GM18526 (cell line): Measurements from ENCODE around the gene RAB28.

ENCODE experiments used
- POLR2A ChIP-seq: IDR thresholded peaks from 3 replicates; pipeline ENCODE4 v1.6.1; 2011; ENCODE audit not compliant: insufficient read length; ENCODE audit errors: extremely low read depth

Gene RAB28

DNA sequence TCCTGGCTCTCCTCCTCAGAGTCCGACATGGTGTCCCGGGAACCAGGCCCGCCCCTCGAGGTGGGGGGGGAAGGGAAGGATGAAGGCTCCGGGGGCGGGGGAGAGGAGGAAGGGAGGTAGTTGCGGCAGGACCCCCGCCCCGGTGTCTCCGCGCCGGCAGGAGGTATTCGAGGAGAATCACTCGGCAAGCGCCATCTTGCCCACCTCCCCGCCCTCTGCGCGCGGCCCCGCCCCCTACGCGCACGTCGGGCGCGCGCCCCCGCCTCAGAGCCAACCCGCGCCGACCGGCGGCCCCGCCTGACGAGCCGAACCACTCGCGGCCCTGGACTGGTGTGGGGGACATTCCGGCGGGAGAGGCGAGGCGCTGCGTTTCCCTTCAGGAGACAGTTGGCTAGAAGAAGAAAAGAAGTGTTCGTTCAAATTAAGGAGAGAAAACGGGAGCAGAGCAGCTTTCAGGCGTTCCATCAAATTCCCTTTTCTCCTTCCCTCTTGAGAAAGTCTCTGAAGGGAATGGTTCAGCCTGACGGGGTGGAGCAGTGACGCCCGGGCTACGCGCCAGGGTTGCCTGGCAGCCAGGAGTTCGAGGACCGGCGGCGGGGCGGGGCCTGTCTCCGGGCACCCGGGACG is at the start of gene RAB28:
TSS of gene RAB28 (minus strand) at position 219 of the 627 bp plus-strand sequence.
- peak; percentile 61 for TF ChIP-seq POLR2A

DNA sequence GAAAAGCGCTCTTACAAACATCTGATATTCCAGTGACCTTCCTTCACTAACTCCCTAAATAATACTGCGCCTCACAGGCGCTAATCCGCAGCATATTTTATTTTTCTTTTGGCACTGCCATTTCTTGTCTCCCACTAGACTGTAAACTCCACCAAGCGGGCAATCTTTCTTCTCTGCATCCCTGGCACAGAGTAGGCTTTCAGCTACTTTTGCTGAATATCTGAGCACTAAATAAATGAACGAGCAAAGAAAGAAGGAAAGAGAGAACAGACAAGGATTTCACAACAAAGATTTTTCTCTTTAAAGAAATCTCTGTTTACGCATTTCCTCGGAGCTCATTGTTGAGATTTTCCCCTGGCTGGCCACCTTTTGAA is 47.5 kb upstream of the RAB28 start:
- no peak for TF ChIP-seq POLR2A

DNA sequence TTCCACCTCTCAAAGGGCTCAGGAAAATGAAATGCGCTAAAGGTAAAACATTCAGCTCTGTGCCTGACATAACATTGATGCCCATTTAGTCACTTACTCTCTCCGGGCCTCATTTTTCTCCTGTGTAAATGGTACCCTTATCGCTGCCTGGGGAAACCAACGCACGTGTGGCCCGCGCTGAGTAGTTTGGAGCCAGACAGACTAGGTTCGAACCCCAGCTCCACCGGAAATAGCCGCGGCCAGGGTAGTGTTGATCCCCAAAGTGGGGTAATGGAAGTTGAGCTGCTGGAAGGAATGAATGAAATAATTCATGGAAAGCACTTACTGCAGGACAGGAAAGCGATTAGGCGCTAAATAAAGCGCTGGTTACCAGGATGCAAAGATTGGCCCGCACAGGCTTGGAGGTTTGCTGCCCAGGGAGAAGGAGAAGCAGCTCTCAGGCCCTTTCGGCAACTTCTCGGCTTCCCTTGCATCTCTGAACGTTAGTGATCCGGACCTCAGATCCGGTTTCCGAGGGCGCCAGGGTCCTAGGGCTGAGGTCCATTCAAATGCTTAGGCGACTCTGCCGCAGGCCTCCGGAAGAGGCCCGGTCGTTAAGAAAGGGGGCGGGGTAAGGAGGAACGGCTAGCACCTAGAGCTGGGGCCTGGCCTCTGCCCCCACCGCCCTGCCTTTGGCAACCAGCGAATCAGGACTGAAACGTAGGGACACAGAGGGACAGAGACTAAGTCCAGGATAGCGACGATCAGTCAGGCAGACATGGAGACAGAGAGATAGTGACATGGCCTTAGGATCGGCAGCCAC is 46.9 kb upstream of the RAB28 start:
- no peak for TF ChIP-seq POLR2A

DNA sequence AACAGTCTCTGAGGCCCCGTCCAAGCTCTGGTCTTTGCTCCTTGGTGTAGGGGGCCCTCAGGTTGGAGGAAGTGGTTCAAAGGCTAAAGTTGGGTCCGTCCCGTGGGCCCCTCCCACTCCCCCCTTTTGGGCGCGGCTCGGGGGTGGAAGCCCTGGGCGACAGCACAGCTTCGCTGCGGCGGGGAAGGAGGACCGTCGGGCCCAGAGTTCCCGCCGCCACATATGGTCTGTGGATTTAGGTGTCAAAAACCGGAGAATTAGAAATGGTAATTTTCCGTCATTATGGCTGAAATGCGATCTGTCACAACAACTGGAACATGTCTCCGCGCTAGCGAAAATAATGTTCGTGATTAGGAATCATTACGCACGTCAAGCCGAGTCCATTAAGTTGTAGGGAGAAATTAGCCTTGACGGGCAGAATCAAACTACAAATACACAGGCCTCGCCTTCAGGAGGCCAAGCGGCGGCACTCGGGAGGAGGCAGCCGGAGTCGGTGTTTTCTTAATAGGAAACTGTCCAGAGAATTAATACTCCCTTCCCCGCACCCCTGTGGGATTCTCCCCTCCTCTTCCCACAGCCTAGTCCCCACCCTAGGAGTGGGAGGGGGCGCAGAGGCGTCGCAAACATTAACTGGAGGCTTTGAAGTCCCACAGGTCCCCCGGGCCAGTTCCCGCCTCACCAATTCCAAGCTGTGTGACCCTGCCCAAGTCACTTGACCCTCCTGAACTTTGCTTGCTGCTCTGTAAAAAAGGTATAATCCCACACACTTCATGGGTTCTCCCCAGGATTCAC is 45.2 kb upstream of the RAB28 start:
- TF ChIP-seq POLR2A, result no peak

DNA sequence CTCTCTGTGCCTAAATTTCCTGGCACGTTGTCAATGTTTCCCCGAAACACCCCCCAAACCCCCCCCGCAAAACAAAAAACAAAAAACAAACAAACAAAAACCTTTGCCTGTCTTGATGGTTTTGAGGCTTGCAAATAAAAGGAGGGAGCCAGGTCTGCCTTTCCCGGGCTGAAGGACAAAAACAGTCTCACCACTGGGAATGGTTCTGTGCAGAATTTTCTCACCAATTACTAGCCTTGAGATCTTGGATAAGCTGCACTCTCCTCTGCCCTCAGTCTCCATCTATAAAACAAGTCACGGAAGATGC is 44.6 kb upstream of the RAB28 start:
- no peak for TF ChIP-seq POLR2A

DNA sequence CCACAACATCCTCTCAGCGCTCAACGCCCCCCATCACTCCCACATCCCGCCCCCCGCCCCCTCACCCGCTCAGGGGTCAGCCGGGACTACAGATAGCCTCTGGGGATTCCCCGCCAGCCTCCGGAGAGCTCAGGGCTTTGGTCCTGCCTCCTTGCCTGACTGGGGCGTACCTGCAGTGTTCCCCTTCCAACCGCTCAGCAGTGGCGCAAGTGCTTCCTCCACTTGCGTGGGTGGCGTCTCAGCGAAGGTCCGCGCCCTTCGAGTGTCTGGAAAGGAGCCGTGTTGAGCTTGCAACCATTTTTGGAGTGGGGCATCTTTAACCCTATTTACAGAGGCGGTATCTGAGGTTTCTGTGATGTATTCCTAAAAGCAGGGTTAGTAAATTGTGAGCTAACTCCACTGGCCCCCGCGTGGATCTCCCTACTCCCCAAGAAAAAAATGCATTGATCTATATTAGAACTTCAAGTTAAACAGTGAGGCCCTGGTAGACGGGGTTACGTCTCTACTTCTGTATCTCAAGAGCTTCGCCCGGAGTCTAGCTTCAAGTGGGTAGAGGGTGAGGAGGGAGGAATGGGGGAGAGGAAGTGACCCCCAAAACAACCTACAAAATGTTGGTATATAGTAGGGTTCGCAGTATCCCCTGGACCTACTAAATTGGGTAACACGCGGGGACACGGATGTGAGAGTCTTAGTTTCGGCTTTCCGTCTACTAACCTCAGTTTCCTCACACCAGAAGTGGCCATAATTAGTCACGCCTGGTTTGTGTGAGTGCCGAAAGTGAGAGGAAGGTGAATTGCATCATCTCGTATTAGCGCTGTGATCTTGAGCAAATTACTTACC is 44.1 kb upstream of the RAB28 start:
- no peak for TF ChIP-seq POLR2A

DNA sequence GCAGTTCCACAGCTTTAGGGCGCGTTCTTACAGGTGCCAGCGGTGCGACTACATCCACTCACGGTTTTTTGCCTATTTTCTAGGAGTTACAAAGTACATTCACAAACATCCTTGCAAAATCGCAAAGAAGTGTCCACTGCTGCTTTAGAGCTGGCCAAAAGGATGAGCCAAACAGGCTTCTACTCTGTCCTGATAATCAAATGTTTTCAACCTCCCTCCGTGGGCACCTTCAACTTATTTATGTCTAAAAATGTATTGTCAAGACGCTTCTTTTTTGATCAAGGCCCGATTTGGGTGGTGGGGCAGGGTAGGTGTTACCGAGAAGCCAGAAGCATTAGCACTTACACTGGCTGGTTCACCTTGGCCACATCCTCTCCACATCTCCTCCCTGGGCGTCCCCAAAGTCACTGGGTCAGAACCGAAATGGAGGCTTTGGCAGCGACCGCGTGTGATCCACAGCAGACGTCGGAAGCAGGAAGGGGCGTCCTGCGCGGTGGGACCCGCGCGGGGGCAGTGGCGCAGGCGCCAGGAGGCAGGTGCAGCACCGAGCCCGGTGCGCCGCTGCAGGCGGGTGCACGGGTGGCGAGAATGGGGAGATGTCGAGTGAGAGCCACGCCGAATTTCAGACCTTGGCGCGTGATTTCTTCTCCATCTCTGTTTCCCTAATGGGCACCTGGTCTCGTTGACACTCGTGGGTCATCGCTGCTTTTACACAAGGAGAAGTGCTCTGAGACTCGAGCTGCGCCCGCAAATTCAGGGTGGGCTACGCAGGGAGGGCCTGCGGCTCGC is 43.2 kb upstream of the RAB28 start:
- TF ChIP-seq POLR2A, result no peak

DNA sequence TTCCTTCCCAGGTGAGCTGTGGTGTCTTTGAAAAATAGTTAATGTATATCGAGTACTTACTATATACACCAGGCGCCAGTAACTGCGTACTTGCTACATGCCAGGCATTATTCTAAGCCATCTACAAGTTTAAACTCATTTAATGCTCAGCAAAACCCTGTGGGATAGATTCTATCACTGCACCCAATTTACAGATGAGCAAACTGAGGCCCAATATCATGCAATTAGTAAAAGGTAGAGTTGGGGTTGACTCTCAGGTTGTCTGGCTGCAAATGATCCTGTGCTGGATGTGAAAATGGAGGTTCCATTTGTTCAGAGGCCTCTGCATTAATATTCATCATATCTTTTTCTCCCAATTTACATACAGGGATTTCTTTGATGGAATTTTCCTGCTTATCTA is 42.5 kb upstream of the RAB28 start:
- TF ChIP-seq POLR2A, result no peak

DNA sequence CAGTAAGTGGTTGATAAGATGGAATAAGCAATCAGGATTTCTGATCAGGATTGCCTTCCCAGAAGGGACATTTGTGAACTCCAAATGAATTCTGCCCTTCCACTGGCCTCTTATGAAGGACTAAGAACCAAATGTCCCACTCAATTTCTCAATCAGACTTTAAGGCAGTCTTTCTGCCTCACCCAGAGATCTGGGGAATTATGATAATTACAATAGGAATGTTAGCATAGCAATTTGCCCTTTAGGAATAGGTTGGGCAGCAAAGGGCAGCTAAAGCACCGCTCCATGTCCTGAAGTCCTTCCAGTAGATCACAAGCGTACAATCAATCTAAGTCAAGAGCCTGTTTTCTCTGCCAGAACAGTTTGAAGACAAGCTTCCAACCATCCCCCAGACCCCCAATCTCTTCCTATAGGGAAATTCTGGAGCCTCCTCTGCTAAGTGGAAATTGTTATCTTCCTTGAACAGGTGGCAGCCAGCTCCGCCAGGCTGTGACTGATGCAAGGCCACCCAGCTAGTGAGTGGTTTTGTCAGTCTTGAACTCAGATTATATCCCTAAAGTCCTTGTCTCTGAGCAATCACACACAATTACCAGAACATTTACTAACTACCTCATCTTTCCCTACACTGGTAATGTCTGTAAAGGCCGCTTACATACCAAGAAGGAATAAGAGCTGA is 41.6 kb upstream of the RAB28 start:
- no peak for TF ChIP-seq POLR2A

DNA sequence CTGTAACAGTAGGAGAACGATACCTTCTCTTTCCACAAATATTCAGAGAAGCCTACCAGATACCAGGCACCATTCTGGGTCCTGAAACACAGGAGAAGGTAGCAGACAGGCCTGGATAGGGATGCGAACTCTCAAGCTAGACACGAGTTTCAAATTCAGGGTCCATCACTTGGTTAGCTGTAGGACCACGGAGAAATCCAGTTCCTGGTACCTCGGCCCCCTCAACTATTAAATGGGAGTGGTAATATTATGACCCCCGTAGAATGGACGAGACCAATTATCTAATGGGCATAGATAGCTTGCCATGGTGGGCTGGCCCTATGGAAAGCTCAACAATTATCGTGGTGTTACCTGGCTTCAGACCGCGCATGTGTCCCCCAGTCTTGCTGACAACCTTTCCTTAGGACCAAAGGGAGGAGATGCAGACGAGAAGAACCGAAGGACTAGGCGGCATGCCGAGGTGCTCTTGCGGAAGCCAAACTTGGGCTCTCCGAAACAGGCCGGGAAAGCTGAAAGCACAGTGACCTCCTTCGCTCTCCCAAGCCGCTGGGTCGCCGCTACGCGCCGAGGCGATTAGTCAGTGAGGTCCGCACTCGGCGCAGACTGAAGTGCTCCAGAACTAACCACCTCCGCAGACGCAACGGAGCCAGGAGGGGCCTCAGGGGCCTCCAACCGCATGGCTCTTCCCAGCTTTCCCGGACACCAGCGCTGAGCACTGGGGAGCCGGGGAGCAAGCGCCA is 40.5 kb upstream of the RAB28 start:
- no peak for TF ChIP-seq POLR2A

DNA sequence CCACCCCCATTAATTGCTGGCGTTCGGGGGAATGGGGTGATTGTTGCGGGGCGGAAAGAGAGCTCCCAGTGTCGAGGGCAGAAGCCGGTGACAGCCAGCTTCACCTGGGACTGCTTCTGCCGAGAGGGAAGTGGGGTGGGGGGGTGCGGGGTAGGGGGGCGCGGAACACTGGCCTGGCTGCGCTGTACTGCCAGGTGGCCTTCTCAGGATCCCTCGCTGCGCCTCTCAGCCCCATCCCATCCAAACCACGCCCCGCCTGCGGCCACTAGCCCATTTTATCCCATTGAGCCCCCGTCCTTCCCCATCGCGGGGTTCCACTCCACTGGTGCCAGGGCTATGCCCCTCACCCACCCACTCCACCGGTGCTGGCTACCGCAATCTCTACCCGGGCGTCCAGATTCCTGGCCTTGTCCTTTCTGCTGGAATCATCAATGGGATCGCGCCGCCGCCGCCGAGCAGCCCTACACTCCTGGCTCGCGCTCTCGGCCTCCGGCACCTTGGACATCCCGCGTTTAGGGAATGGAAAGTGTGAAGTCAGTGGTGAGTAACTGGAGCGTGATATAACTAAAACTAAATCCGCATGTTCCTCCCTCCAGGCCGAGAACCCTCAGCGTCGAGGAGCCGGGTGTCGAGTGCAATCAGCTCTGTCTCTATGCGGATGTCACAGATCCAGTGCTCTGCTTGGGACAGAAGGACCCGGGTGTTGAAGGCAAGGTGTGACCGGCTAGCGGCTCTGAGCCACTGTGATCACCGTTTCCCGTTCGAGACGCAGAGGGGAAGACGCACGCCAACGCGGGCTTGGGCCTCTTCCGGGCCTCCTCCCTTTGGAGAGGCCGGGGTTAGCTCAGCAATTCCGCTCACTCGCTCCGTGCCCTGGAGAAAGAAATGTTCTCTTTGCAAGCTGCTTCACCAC is 39.7 kb upstream of the RAB28 start:
- no peak for TF ChIP-seq POLR2A

DNA sequence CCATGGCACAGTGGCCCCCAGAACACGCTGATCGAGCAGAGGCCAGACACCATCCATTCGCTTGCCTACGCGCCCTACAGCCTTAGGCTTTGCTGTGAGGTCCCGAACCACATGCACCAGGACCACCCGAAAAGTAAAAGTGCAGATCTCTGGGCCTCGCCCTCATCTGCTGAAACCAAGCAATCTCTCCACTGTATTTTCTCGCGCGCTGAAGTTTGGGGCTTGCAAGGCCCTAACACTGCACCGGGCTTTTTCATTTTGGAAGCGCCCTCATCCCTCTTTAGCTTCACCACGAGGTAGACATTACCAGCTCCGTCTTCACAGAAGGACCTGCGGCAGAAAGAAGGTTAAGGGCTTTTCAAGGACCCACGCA is 39.0 kb upstream of the RAB28 start:
- no peak for TF ChIP-seq POLR2A
